Upper lobe of left lung (tissue), 6 donors: ENCODE data around the gene GRIN2D. TPM values are rescaled to one million over a fixed set of nuclear protein-coding genes. Genes with fewer than 3 reads are reported as not detected.
"Not testable (repeated sequence)": the region's sequence is repeated elsewhere in the genome, so short reads cannot be mapped to it uniquely, and the experiment has no call there.

Experiments
- ATAC-seq, 2 donors: fragments of 200-7000 bp; cut with Tn5 transposase; one replicate each; pipeline ENCODE4 v1.9.1; 2022; ENCODE audit warnings: mild to moderate bottlenecking in 2 of 2, moderate library complexity in 2 of 2; ENCODE audit not compliant: low FRiP score in 2 of 2
- DNase-seq, 2 donors: peaks; one replicate each; pipeline ENCODE4 v3.0.0-alpha.2; 2019 to 2020
- H3K27ac ChIP-seq, 4 donors: fragments of 200-600 bp; sonication (generic); one replicate each; pipeline ENCODE4 v1.5.1; 2016 to 2019
- H3K27me3 ChIP-seq, 4 donors: fragments of 200-600 bp; sonication (generic); one replicate each; pipeline ENCODE4 v1.5.1; 2017 to 2019
- H3K36me3 ChIP-seq, 4 donors: fragments of 200-600 bp; sonication (generic); one replicate each; pipeline ENCODE4 v1.5.1; 2016 to 2019
- H3K4me1 ChIP-seq, 4 donors: fragments of 200-600 bp; sonication (generic); one replicate each; pipeline ENCODE4 v1.5.1; 2018 to 2019
- H3K4me3 ChIP-seq, 4 donors: fragments of 200-600 bp; sonication (generic); one replicate each; pipeline ENCODE4 v1.5.1; 2017 to 2019; ENCODE audit warnings: mild to moderate bottlenecking in 2 of 4, moderate library complexity in 1 of 4
- H3K9me3 ChIP-seq, 4 donors: fragments of 200-600 bp; sonication (generic); one replicate each; pipeline ENCODE4 v1.5.1; 2018 to 2019
- EP300 ChIP-seq, 4 donors: sonication (generic); formaldehyde crosslinking; IDR thresholded peaks; one replicate each; pipeline ENCODE4 v1.5.1; 2017; ENCODE audit warnings: antibody characterized with exemption in 4 of 4, control low read depth in 2 of 4
- POLR2A ChIP-seq, 4 donors: fragments of 450-650 bp; IDR thresholded peaks; one replicate each; pipeline ENCODE4 v1.5.1; 2016 to 2017; ENCODE audit warnings: antibody characterized with exemption in 4 of 4, mild to moderate bottlenecking in 2 of 4
- POLR2AphosphoS5 ChIP-seq, 2 donors: sonication (generic); formaldehyde crosslinking; IDR thresholded peaks; one replicate each; pipeline ENCODE4 v1.5.1; 2017; ENCODE audit warnings: antibody characterized with exemption in 2 of 2
- WGBS, 2 donors: methylation state at CpG; one replicate each; pipeline ENCODE4 v1.1.5; 2017 to 2018; 5-methylcytosine and 5-hydroxymethylcytosine counted together
- total RNA-seq, 6 donors: library from RNA; depleted of rRNA in 4 of 6; stranded (reverse); fragments of >200 nt in 4 of 6; gene quantifications; one replicate each; pipeline versions ENCODE4 v1.1.0 to v1.2.1, GENCODE V29; 2016 to 2021
- TF ChIP-seq, protein P1 (sequence below), 6 experiments: fragments of 450-650 bp in 4 of 6; fragments of 200-600 bp in 2 of 6; sonication (generic) in 2 of 6; IDR thresholded peaks; one replicate each; pipeline ENCODE4 v1.5.1; 2016 to 2019; ENCODE audit warnings: antibody characterized with exemption in 6 of 6
- donor health status: DM: no; HTN: no; CAD: no; lungs with moderate emphysema.
- donor health status: DM: no; HTN: yes; CAD: no; lungs with severe emphysema.

GRIN2D gene
- total RNA-seq, 6 donors from 2014 or later, result 0.15 to 1.4 (median 0.57) TPM

DNA sequence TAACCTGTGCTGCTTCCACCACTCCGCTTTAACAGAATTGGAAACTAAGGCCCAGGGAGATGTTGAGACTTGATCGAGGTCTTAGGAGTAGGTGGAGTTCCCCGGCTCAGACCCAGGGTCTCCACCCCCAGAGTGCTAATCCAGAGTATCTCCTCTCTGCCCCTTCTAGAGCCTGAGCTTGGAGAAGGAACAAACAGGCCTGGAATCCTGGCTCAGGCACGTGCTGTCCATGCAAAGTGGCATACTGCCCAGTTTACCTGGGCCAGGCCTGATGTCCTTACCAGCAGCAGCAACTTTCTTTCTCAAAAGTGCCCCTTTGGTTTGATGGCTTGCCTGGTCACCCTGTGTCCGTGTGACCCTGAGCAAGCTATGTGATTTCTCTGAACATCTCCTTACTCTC is 25.6 kb upstream of the GRIN2D start:
- no peaks in the 10 kb centered on the region for H3K36me3 ChIP-seq
- H3K27ac ChIP-seq, result no peak overlapping the region
- DNase-seq, result no peak
- WGBS, 2 donors, result 68 to 80% methylated on average over 4 to 5 of the region's 5 CpGs
- H3K4me3 ChIP-seq, result no peak overlapping the region
- H3K9me3 ChIP-seq, result no peaks in the 10 kb centered on the region
- TF ChIP-seq, protein P1, sequence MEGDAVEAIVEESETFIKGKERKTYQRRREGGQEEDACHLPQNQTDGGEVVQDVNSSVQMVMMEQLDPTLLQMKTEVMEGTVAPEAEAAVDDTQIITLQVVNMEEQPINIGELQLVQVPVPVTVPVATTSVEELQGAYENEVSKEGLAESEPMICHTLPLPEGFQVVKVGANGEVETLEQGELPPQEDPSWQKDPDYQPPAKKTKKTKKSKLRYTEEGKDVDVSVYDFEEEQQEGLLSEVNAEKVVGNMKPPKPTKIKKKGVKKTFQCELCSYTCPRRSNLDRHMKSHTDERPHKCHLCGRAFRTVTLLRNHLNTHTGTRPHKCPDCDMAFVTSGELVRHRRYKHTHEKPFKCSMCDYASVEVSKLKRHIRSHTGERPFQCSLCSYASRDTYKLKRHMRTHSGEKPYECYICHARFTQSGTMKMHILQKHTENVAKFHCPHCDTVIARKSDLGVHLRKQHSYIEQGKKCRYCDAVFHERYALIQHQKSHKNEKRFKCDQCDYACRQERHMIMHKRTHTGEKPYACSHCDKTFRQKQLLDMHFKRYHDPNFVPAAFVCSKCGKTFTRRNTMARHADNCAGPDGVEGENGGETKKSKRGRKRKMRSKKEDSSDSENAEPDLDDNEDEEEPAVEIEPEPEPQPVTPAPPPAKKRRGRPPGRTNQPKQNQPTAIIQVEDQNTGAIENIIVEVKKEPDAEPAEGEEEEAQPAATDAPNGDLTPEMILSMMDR (IDR thresholded peaks at IDR 0.05), result no peak
- TF ChIP-seq POLR2A (IDR thresholded peaks at IDR 0.05) (no peak), POLR2AphosphoS5 (IDR thresholded peaks at IDR 0.05) (no peak), EP300 (IDR thresholded peaks at IDR 0.05) (no peak)
- no peak for ATAC-seq
- no peaks in the 10 kb centered on the region for H3K27me3 ChIP-seq
- peaks cover 5 to 15% (median 11%) of the 10 kb centered on the region in 4 donors for H3K4me1 ChIP-seq

DNA sequence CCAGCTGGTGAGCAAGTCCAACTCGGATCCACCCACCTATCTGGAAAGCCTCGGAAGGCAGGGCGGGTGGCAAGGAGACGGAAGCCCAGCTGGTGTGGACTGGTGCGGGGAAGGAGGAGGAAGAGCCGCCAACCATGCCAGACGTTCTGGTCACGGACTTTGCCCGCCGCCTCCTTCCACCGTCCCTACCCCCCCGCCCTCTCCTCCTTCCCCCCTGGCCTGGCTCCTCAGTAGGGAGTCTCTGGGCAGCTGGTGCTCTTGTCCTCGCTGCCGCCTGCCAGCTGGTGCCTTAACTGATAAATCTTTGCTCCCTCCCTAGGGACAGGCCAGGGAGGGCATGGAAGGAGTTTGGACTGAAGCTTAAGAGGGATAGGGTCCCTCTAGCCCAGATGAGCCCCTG is 24.5 kb upstream of the GRIN2D start:
- no peak overlapping the region for H3K4me3 ChIP-seq
- no peaks in the 10 kb centered on the region for H3K9me3 ChIP-seq
- no peak for DNase-seq
- H3K4me1 ChIP-seq, result peaks cover 4 to 8% (median 6%) of the 10 kb centered on the region in 4 donors
- WGBS, 2 donors, result 84 to 85% methylated on average over 12 of the region's 14 CpGs
- no peak for TF ChIP-seq POLR2AphosphoS5 (IDR thresholded peaks at IDR 0.05)
- no peak for TF ChIP-seq POLR2A (IDR thresholded peaks at IDR 0.05)
- TF ChIP-seq, protein P1 (IDR thresholded peaks at IDR 0.05), result no peak
- TF ChIP-seq EP300 (IDR thresholded peaks at IDR 0.05), result no peak
- H3K27ac ChIP-seq, result no peak overlapping the region
- no peak for ATAC-seq
- H3K27me3 ChIP-seq, result no peaks in the 10 kb centered on the region
- H3K36me3 ChIP-seq, result no peaks in the 10 kb centered on the region

DNA sequence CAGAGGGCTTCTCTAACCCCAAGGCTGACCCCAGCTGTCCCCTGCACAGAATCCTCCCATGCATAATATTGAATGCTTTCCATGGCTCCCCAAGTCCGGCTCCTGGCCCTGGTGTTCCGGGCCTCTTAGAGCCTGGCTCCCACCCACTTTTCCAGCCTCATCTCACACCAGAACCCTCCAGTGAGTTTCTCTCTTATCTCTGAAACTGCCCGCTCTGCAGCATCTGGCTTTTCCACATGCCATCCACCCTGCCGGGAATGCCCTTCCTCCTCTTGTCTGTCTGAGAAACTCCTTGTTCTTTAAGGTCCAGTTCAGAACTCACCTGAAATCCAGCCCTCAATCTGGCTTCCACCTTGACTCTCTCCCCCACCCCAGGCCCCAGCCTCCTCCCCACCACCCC is 22.5 kb upstream of the GRIN2D start:
- TF ChIP-seq, protein P1 (IDR thresholded peaks at IDR 0.05), result no peak
- no peak for TF ChIP-seq POLR2A (IDR thresholded peaks at IDR 0.05)
- no peak for TF ChIP-seq POLR2AphosphoS5 (IDR thresholded peaks at IDR 0.05)
- no peak for TF ChIP-seq EP300 (IDR thresholded peaks at IDR 0.05)
- no peaks in the 10 kb centered on the region for H3K9me3 ChIP-seq
- no peaks in the 10 kb centered on the region for H3K36me3 ChIP-seq
- ATAC-seq, result no peak
- no peak overlapping the region for H3K27ac ChIP-seq
- H3K27me3 ChIP-seq, result no peaks in the 10 kb centered on the region
- 79 to 80% methylated on average over 4 of the region's 4 CpGs for WGBS, 2 donors
- DNase-seq, result no peak
- H3K4me1 ChIP-seq, result no peaks in the 10 kb centered on the region
- H3K4me3 ChIP-seq, result no peak overlapping the region

DNA sequence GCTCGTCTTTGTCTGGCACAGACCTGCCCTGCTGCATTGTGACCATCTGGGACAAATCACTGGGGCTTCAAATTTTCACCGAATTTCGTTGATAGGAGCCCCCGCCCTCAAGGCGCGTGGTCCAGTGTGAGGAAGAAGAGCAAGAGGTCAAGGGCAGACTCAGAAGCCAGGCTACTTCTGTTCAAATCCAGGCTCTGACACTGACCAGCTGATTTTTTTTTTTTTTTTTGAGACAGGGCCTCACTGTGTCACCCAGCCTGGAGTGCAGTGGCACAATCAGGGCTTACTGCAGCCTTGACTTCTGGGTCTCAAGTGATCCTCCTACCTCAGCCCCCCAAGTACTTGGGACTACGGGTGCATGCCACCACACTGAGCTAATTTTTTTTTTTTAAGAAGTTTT is 22.1 kb upstream of the GRIN2D start:
- Histone ChIP-seq H3K27me3 (no peaks in the 10 kb centered on the region), H3K27ac (no peak overlapping the region), H3K4me1 (no peaks in the 10 kb centered on the region), H3K9me3 (no peaks in the 10 kb centered on the region), H3K36me3 (no peaks in the 10 kb centered on the region), H3K4me3 (no peak overlapping the region)
- DNase-seq (no peak), ATAC-seq (no peak)
- TF ChIP-seq POLR2A (IDR thresholded peaks at IDR 0.05), result no peak
- TF ChIP-seq, protein P1 (IDR thresholded peaks at IDR 0.05), result no peak
- TF ChIP-seq EP300 (IDR thresholded peaks at IDR 0.05), result no peak
- TF ChIP-seq POLR2AphosphoS5 (IDR thresholded peaks at IDR 0.05), result no peak
- WGBS, 2 donors, result 65 to 68% methylated on average over 7 of the region's 7 CpGs

DNA sequence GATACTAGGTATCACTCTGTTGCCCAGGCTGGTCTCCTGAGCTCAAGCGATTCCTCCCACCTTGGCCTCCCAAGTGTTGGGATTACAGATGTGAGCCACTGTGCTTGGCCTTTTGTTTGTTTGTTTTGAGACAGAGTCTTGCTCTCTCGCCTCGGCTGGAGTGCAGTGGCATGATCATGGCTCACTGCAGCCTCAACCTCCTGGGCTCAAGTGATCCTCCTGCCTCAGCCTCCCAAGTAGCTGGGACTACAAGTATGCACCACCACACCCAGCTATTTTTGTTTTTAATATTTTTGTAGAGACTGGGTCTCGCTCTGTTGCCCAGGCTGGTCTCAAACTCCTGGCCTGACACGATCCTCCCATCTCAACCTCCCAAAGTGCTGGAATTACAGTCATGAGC is 21.7 kb upstream of the GRIN2D start:
- 97 to 98% methylated on average over 5 of the region's 5 CpGs for WGBS, 2 donors
- H3K9me3 ChIP-seq, ATAC-seq, H3K36me3 ChIP-seq, DNase-seq, H3K4me1 ChIP-seq, H3K27ac ChIP-seq, H3K27me3 ChIP-seq, H3K4me3 ChIP-seq: not testable (repeated sequence)
